PFSK-1 (cell line): ENCODE data around the gene WNT5B. TPM values are rescaled to one million over a fixed set of nuclear protein-coding genes. Genes with fewer than 3 reads are reported as not detected.

ENCODE experiments used
- FOXP2 ChIP-seq: optimal IDR thresholded peaks from 2 replicates; pipeline ENCODE3; 2011; ENCODE audit warnings: borderline replicate concordance, control low read depth, inconsistent platforms; ENCODE audit not compliant: insufficient read depth; ENCODE audit errors: extremely low read length, extremely low read depth
- POLR2AphosphoS5 ChIP-seq: IDR thresholded peaks from 2 replicates; pipeline ENCODE4 v1.6.1; 2012; ENCODE audit warnings: low read depth, mild to moderate bottlenecking, control low read depth, low read length, moderate library complexity
- SIN3A ChIP-seq: IDR thresholded peaks from 2 replicates; pipeline ENCODE4 v1.6.1; 2012; ENCODE audit warnings: mild to moderate bottlenecking, low read length, moderate library complexity, borderline replicate concordance; ENCODE audit not compliant: insufficient read depth
- TAF1 ChIP-seq: IDR thresholded peaks from 2 replicates; pipeline ENCODE4 v1.6.1; 2012; ENCODE audit warnings: low read length, control low read depth, borderline replicate concordance; ENCODE audit not compliant: insufficient read depth
- polyA plus RNA-seq: library from polyadenylated mRNA; unstranded; fragments of >200 nt; gene quantifications from one replicate; pipeline ENCODE4 v1.2.1, GENCODE V29; 2012; ENCODE audit warnings: low read depth, missing spikeins; ENCODE audit not compliant: insufficient read length
- TF ChIP-seq, protein P1 (sequence below), 2 experiments: IDR thresholded peaks; 2 replicates each; pipeline versions ENCODE4 v1.6.1 to v1.8.0; 2011 to 2012; ENCODE audit warnings: low read depth in 2 of 2, low read length in 2 of 2, control low read depth in 1 of 2, inconsistent platforms in 1 of 2, mild to moderate bottlenecking in 1 of 2, moderate library complexity in 1 of 2; ENCODE audit not compliant: insufficient read depth in 1 of 2

The WNT5B gene
- 8.5 TPM for polyA plus RNA-seq

DNA sequence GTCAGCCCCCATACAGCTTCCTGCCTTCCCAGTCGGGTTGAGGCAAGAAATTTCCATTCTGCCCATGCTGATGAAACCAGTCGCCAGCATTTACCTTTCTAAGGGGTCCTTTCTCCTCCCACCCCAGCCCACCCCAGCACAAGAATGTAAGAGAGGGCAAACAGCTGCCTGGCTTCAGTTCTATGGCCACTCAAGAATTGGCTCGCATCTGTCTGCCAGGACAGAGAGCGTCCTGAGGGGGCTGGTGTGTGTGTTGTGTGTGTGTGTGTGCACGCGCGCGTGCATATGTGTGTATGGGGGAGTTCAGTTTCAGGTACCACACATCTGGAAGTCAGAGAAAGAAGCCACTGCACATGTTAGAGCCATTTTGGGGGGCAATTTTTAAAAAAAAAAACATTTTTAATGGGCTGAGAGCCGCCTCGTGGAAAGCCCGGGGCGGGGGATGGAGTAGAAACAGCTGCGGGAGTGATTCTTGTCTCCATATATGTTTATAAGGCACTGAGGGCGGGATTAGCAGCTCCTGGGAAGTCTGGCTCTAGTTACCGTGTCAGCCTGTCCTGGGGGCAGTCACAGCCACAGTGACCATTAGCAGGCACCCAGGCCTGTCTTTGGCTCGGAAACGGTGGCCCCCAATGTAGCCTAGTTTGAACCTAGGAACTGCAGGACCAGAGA, at the start of gene WNT5B:
Gene WNT5B (plus strand): TSS at position 566 of the 672 bp plus-strand sequence. CDS start 2,124 bp downstream, outside the sequence.
- TF ChIP-seq POLR2AphosphoS5, result no peak
- TF ChIP-seq, protein P1, sequence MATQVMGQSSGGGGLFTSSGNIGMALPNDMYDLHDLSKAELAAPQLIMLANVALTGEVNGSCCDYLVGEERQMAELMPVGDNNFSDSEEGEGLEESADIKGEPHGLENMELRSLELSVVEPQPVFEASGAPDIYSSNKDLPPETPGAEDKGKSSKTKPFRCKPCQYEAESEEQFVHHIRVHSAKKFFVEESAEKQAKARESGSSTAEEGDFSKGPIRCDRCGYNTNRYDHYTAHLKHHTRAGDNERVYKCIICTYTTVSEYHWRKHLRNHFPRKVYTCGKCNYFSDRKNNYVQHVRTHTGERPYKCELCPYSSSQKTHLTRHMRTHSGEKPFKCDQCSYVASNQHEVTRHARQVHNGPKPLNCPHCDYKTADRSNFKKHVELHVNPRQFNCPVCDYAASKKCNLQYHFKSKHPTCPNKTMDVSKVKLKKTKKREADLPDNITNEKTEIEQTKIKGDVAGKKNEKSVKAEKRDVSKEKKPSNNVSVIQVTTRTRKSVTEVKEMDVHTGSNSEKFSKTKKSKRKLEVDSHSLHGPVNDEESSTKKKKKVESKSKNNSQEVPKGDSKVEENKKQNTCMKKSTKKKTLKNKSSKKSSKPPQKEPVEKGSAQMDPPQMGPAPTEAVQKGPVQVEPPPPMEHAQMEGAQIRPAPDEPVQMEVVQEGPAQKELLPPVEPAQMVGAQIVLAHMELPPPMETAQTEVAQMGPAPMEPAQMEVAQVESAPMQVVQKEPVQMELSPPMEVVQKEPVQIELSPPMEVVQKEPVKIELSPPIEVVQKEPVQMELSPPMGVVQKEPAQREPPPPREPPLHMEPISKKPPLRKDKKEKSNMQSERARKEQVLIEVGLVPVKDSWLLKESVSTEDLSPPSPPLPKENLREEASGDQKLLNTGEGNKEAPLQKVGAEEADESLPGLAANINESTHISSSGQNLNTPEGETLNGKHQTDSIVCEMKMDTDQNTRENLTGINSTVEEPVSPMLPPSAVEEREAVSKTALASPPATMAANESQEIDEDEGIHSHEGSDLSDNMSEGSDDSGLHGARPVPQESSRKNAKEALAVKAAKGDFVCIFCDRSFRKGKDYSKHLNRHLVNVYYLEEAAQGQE (IDR thresholded peaks at IDR 0.05; ENCODE audit: insufficient read depth in 1 of 2, low read depth in 2 of 2, low read length in 2 of 2), result no peak
- no peak for TF ChIP-seq SIN3A
- no peak for TF ChIP-seq TAF1
- TF ChIP-seq FOXP2, result no peak

DNA sequence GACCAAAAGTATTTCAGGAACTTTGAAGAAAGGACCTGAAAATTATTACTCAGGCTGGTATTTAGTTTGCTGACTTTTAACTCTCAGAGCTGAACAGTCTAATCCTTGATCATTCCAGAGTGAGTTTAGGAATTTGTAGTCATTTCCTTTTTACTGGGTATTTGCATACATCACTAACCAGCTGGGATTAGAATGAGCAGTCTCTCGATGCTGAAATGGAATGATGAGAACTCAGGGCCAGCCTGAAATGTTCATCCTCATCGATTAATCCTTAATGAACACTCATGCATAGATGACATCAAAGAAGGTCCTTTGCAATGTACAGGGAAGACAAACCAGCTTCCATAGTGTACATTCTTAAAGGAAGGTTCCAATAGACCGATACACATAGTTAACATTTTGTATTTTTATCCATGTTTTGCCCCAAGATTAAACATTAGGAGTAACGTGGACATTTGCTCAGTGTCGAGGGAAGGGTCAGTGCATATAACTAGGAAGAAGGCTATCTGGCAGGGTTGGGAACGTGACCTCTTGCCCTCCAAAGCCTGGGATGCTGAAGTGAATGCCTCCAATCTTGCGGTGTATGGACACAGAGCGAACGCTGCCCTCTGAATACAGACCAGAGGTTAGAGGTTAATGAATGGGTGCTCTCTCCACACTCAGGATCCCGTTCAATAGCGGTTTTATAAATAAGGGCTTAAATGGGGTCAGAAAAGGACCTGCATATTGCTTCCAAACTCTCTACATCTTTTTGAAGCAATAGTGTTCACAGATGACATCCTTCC, 49.2 kb upstream of the WNT5B start:
- TF ChIP-seq, protein P1 (IDR thresholded peaks at IDR 0.05; ENCODE audit: insufficient read depth in 1 of 2, low read depth in 2 of 2, low read length in 2 of 2), result no peak
- TF ChIP-seq FOXP2 (no peak), TAF1 (no peak), SIN3A (no peak), POLR2AphosphoS5 (no peak)

- TF ChIP-seq, protein P1 (IDR thresholded peaks at IDR 0.05; ENCODE audit: insufficient read depth in 1 of 2, low read depth in 2 of 2, low read length in 2 of 2), result no peak
- TF ChIP-seq POLR2AphosphoS5, result no peak
- no peak for TF ChIP-seq TAF1
- TF ChIP-seq FOXP2, result no peak
- no peak for TF ChIP-seq SIN3A
Measured at GRCh38 chr12:1580526-1580925, 48.5 kb upstream of the WNT5B start.

DNA sequence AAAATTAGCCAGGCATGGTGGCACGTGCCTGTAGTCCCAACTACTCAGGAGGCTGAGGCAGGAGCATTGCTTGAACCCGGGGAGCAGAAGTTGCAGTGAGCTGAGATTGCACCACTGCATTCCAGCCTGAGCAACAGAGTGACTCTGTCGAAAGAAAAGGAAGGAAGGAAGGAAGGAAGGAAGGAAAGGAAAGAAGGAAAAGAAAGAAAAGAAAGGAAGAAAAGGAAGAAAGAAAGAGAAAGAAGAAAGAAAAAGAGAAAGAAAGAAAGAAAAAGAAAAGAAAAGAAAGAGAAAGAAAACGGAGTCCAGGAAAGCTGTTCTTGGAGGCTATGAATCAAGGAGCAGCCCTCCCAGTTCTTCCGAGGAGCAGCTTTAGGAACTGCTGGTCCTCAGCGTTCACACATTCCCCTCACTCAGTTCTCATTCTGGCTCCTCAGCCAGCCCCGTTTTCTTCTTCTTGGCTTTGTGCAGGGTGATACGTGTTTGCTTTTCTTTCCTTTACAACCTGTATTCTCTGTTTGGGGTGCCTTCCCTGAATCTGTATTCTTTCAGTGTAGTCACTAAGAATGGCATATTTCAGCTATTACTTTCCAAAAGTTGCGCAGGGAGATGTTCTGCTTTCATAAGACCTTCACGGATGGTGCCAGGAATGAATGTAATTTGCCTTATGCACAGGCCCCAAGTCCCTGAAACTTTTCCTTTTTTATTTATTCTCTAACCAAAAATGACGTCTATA, 46.9 kb upstream of the WNT5B start:
- TF ChIP-seq SIN3A, result no peak
- TF ChIP-seq POLR2AphosphoS5, result no peak
- TF ChIP-seq FOXP2, result no peak
- no peak for TF ChIP-seq TAF1
- TF ChIP-seq, protein P1 (IDR thresholded peaks at IDR 0.05; ENCODE audit: insufficient read depth in 1 of 2, low read depth in 2 of 2, low read length in 2 of 2), result no peak
